ENCODE data around the gene ZNF48.

ZNF48 gene

DNA sequence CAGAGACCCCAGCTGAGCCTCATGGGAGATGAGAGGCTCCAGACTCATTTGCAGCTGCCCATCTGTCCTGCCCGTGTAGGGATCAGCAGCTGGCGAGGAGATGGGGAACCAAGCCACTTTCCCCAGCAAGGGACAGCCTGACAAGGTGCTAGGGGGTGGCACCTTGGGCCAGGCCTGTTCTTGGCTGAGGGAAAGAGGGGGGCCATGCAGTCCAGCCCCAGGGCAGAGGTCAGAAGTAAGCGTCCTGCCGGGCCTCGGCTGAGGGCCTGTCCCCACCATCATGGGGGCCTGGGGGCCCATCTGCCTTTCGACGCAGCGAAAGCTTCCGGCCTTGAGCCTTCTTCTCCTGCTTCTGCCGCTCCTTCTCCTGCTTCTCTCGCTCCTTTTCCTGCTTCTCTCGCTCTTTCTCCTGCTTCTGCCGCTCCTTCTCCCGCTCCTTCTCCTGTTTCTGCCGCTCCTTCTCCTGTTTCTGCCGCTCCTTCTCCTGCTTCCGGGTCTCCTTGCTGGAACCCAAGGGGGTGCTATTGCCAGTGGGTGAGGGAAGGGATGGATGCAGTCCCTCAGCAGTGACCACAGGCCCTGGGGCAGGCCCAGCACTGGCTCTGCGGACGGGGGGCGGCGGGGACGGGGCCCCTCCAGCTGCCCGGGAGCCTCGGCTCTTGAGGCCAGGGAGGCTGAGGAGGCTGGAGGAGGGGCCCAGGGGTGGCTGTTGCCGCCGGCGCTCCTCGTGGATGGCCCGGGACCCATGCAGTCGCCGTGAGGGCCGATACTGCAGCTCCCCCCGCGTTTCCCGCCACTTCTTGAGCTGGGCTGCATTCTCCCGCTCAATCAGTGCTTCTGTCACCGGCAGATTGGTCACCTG, 37.3 kb upstream of the ZNF48 start:
- DNase-seq (ENCODE audit: low read depth) = no peak
- H3K4me3 ChIP-seq (ENCODE audit: low read depth, low read length) = no peak overlapping the region
- no peak for TF ChIP-seq POLR2A (IDR thresholded peaks at IDR 0.05; ENCODE audit: extremely low read depth, insufficient read length)
- TF ChIP-seq, protein P1, sequence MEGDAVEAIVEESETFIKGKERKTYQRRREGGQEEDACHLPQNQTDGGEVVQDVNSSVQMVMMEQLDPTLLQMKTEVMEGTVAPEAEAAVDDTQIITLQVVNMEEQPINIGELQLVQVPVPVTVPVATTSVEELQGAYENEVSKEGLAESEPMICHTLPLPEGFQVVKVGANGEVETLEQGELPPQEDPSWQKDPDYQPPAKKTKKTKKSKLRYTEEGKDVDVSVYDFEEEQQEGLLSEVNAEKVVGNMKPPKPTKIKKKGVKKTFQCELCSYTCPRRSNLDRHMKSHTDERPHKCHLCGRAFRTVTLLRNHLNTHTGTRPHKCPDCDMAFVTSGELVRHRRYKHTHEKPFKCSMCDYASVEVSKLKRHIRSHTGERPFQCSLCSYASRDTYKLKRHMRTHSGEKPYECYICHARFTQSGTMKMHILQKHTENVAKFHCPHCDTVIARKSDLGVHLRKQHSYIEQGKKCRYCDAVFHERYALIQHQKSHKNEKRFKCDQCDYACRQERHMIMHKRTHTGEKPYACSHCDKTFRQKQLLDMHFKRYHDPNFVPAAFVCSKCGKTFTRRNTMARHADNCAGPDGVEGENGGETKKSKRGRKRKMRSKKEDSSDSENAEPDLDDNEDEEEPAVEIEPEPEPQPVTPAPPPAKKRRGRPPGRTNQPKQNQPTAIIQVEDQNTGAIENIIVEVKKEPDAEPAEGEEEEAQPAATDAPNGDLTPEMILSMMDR (IDR thresholded peaks at IDR 0.05; ENCODE audit: low read depth, low read length) = no peak
- TF ChIP-seq, protein P2, sequence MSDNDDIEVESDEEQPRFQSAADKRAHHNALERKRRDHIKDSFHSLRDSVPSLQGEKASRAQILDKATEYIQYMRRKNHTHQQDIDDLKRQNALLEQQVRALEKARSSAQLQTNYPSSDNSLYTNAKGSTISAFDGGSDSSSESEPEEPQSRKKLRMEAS (IDR thresholded peaks at IDR 0.05; ENCODE audit: low read depth, low read length) = no peak
- no peak for TF ChIP-seq MYC (IDR thresholded peaks at IDR 0.05; ENCODE audit: low read depth, low read length)

DNA sequence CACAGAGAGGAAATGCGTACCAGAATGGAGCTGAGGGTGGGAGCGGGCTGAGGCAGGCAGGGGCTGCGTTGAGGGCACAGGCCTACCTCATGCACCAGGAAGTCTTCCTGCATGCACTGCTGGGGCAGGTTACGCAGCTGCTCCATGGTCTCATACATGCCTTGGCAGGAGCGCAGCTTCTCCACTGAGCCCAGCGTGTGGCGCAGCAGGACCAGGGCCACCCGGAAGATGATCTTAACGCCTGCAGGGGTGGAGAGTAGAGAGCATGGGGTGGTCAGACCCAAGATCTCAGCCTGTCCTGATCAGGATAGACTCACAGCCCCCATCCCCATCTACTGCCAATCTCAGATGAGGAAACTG, 36.7 kb upstream of the ZNF48 start:
- TF ChIP-seq MYC (IDR thresholded peaks at IDR 0.05; ENCODE audit: low read depth, low read length) = no peak
- TF ChIP-seq, protein P2 (IDR thresholded peaks at IDR 0.05; ENCODE audit: low read depth, low read length) = no peak
- no peak for DNase-seq (ENCODE audit: low read depth)

DNA sequence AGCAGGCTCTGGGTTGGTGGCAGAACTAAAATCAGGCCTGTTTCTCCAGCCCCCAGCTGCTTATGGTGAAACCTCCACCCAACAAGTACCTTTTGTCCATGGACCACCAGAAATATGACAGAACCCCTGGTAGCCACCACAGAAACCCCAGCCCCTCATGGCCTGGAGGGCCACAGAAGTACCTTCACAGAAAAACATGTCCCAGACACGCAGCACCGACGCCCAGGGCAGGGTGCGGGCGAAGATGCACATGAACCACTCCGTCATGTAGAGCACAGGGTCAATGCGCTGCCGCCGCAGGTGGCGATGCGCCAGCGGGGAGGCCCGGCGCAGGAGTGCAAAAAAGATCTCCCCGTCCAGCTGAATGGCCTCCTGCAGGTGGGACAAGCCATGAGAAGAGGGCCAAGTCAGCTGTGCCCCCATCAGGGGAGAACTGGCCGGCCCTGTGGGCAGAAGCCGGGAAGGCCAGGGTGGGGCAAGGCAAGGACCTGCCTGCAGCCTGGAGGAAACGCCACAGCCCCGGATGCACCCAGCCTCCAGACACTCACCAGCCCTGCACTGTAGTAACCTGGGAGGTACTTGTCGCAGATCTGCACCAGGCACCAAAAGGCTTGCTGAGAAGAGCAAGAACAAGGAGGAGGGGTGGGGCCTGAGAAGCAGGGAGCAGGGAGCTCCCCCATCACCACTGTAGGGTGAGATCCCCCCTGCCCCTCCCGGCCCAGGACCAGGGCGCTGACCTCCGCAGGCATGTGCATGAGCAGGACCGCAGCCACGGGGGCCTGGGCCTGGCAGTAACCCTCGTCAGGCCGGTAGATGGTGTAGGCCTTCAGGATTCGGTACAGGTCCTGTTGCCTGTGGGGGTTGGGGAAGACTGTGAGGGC, 36.0 kb upstream of the ZNF48 start:
- no peak overlapping the region for H3K4me3 ChIP-seq (ENCODE audit: low read depth, low read length)
- DNase-seq (ENCODE audit: low read depth) = no peak
- TF ChIP-seq POLR2A (IDR thresholded peaks at IDR 0.05; ENCODE audit: extremely low read depth, insufficient read length) (no peak), MYC (IDR thresholded peaks at IDR 0.05; ENCODE audit: low read depth, low read length) (no peak)
- TF ChIP-seq, protein P2 (IDR thresholded peaks at IDR 0.05; ENCODE audit: low read depth, low read length) = no peak
- TF ChIP-seq, protein P1 (IDR thresholded peaks at IDR 0.05; ENCODE audit: low read depth, low read length) = no peak

More for the DNA sequence above, 36.7 kb upstream of the ZNF48 start:
- no peak overlapping the region for H3K4me3 ChIP-seq (ENCODE audit: low read depth, low read length)

DNA sequence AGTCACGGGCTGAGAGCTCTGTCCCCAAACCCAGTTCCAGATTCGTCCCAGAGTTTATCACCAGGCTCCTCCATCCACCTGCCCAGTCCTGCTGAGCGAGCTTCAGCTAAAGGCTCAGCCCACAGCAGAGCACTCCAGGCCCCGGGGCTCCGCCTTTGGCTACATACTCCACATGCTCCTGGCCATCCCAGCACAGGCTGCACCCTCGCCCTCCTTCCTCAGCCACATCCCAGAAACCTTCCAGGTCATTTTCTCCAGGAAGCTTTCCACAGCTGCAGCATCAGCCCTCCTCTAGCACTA, 35.4 kb upstream of the ZNF48 start:
- no peak overlapping the region for H3K4me3 ChIP-seq (ENCODE audit: low read depth, low read length)
- DNase-seq (ENCODE audit: low read depth) = no peak
- TF ChIP-seq, protein P1 (IDR thresholded peaks at IDR 0.05; ENCODE audit: low read depth, low read length) = no peak
- no peak for TF ChIP-seq POLR2A (IDR thresholded peaks at IDR 0.05; ENCODE audit: extremely low read depth, insufficient read length)
- TF ChIP-seq, protein P2 (IDR thresholded peaks at IDR 0.05; ENCODE audit: low read depth, low read length) = no peak

DNA sequence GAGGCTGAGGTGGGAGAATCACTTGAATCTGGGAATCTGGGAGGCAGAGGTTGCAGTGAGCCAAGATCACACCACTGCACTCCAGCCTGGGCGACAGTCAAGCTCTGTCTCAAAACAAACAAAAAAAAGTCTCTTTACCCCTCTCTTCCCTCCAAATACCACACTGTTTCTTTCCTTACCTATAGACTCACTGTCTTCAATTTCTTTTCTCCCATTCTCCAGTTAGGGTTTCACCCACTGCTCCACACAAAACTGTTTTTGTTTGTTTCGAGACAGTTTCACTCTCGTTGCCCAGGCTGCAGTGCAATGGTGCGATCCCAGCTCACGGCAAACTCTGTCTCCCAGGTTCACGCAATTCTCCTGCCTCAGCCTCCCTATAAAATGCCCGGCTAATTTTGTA, 34.0 kb upstream of the ZNF48 start:
- TF ChIP-seq POLR2A (IDR thresholded peaks at IDR 0.05; ENCODE audit: extremely low read depth, insufficient read length) = no peak
- TF ChIP-seq, protein P1 (IDR thresholded peaks at IDR 0.05; ENCODE audit: low read depth, low read length) = no peak
- TF ChIP-seq, protein P2 (IDR thresholded peaks at IDR 0.05; ENCODE audit: low read depth, low read length) = no peak

DNA sequence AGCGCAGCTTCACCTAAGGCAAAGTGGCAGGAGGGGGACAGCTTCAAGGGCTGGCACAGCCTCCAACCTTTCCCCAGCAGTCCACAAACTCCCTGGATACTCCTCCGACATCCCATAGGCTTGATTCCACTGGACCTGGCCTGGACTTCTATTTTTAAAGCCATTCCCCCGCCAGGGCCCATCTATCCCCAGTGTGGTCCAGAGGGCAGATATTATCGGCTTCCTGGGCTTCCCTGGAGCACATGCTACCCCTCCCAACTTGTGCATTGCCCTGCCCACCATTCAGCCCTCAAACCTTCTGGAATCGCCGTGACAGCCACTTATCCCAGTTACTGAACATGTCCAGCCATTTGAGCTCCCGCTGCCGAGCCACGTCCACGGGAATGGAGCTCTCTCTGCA, 30.0 kb upstream of the ZNF48 start:
- no peak overlapping the region for H3K4me3 ChIP-seq (ENCODE audit: low read depth, low read length)
- TF ChIP-seq, protein P2 (IDR thresholded peaks at IDR 0.05; ENCODE audit: low read depth, low read length) = no peak
- no peak for TF ChIP-seq POLR2A (IDR thresholded peaks at IDR 0.05; ENCODE audit: extremely low read depth, insufficient read length)
- TF ChIP-seq, protein P1 (IDR thresholded peaks at IDR 0.05; ENCODE audit: low read depth, low read length) = no peak
- no peak for TF ChIP-seq MYC (IDR thresholded peaks at IDR 0.05; ENCODE audit: low read depth, low read length)
- no peak for DNase-seq (ENCODE audit: low read depth)

More for the DNA sequence above, 34.0 kb upstream of the ZNF48 start:
- no peak for DNase-seq (ENCODE audit: low read depth)
- no peak overlapping the region for H3K4me3 ChIP-seq (ENCODE audit: low read depth, low read length)

Data from NB4 (cell line).